HepG2 (cell line): ENCODE results near the gene RRAD. TPM values are rescaled to one million over a fixed set of nuclear protein-coding genes. Genes with fewer than 3 reads are reported as not detected.

Experiments
- IRF2 ChIP-seq: IDR thresholded peaks from 2 replicates; pipeline ENCODE4 v1.6.1; 2018; ENCODE audit warnings: missing genetic modification reagents, missing compliant biosample characterization
- NBN ChIP-seq: fragments of 450-650 bp; conservative IDR thresholded peaks from 2 replicates; pipeline ENCODE4 v1.6.1; 2017
- NR2F6 ChIP-seq, 2 experiments: IDR thresholded peaks; 2 replicates each; pipeline ENCODE4 v1.6.1; 2016; ENCODE audit warnings: antibody characterized with exemption in 1 of 2, mild to moderate bottlenecking in 1 of 2
- RXRB ChIP-seq: IDR thresholded peaks from 2 replicates; pipeline ENCODE4 v1.6.1; 2016; ENCODE audit warnings: borderline replicate concordance, missing genetic modification reagents, missing compliant biosample characterization
- SMAD9 ChIP-seq: sonication (generic); formaldehyde crosslinking; IDR thresholded peaks from 2 replicates; pipeline ENCODE4 v1.5.1; 2020; ENCODE audit warnings: mild to moderate bottlenecking, missing genetic modification reagents
- TRIM24 ChIP-seq: sonication (generic); formaldehyde crosslinking; IDR thresholded peaks from 2 replicates; pipeline ENCODE4 v1.8.0; 2022; ENCODE audit warnings: mild to moderate bottlenecking, missing genetic modification reagents
- ZBTB42 ChIP-seq: sonication (generic); formaldehyde crosslinking; IDR thresholded peaks from 2 replicates; pipeline ENCODE4 v1.5.0; 2020; ENCODE audit warnings: mild to moderate bottlenecking, missing genetic modification reagents
- ZSCAN21 ChIP-seq: sonication (generic); formaldehyde crosslinking; IDR thresholded peaks from 2 replicates; pipeline ENCODE4 v1.8.0; 2022; ENCODE audit warnings: mild to moderate bottlenecking, missing genetic modification reagents, moderate library complexity, borderline replicate concordance
- polyA plus RNA-seq, 8 experiments: library from polyadenylated mRNA; depleted of rRNA in 3 of 8; stranded (reverse) in 7 of 8; unstranded in 1 of 8; fragments of >200 nt; fragmentation: Illumina TruSeq in 4 of 8; extraction: Trizol in 4 of 8; gene quantifications; 2 replicates each; pipeline versions ENCODE4 v1.2.1 to v1.2.3, GENCODE V29; 2011 to 2016; ENCODE audit warnings: low read depth in 4 of 8, missing spikeins in 1 of 8, mixed read lengths in 1 of 8; ENCODE audit not compliant: insufficient read depth in 1 of 8
- total RNA-seq, 5 experiments: library from RNA; depleted of rRNA; stranded (reverse); fragments of >200 nt; fragmentation: Illumina TruSeq; extraction: Trizol; gene quantifications; 2 replicates each; pipeline ENCODE4 v1.2.3, GENCODE V29; 2016; ENCODE audit warnings: low read depth in 1 of 5
- TF ChIP-seq, protein P1 (sequence below): sonication (generic); formaldehyde crosslinking; IDR thresholded peaks from 2 replicates; pipeline ENCODE4 v1.8.1; 2023; ENCODE audit warnings: mild to moderate bottlenecking, missing genetic modification reagents, borderline replicate concordance
- TF ChIP-seq, protein P2 (sequence below): sonication (generic); formaldehyde crosslinking; IDR thresholded peaks from 2 replicates; pipeline ENCODE4 v1.5.0; 2020; ENCODE audit warnings: mild to moderate bottlenecking, missing genetic modification reagents, borderline replicate concordance
- TF ChIP-seq, protein P3 (sequence below): IDR thresholded peaks from 2 replicates; pipeline ENCODE4 v1.6.1; 2016; ENCODE audit warnings: low read depth, borderline replicate concordance
- TF ChIP-seq, protein P4 (sequence below): sonication (generic); formaldehyde crosslinking; IDR thresholded peaks from 2 replicates; pipeline ENCODE4 v1.4.0; 2020; ENCODE audit warnings: low read depth, mild to moderate bottlenecking, missing genetic modification reagents
- TF ChIP-seq, protein P5 (sequence below): sonication (generic); formaldehyde crosslinking; IDR thresholded peaks from 2 replicates; pipeline ENCODE4 v1.4.0; 2020; ENCODE audit warnings: missing genetic modification reagents
- TF ChIP-seq, protein P6 (sequence below): sonication (generic); formaldehyde crosslinking; IDR thresholded peaks from 2 replicates; pipeline ENCODE4 v1.9.0; 2021; ENCODE audit warnings: missing genetic modification reagents, mild to moderate bottlenecking, borderline replicate concordance

RRAD gene
- total and polyA plus RNA-seq, 2 of the 13 experiments (the other 11 are each of a cell fraction or from before 2014, with no cell fraction given) = 0.80 to 1.1 TPM

DNA sequence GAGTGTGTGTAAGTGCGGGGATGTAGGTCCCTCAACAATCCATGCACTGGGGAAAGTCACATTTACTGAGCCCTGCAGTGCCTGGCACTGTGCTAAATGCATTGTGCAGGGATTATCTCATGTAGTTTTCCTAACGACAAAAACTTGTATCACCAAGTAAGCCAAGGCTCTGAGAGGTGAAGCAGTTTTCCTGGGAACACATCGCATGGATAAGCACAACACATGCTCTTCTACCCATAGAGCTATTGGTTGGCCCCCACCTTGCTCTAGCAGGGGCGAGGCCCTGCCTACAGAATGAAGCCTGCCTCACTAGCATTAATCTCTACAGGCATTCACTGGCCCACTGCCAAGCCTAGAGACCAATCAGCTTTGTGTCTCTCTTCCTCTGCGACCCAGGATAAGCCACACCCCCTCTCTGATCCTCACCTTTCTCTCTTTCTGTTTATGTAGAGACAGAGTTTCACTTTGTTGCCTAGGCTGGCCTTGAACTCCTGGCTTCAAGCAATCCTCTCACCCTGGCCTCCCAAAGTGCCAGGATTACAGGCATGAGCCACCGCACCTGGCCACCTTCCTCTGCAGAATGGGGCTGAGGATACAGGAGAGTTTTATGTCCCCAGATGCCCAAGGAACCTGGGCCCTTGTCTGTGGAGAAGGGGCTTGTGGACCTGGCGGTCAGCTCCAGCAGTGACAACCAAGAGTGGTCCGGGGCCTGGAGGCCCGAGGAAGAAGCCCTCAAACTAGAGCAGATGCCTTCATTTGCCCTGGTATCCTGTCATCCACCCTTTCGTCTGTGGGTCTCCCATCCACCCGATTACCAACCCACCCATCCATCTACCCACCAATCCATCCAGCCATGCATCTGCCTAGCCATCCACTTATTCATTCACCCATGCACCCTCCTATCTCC is 19.4 kb downstream of the RRAD start (continued):
- TF ChIP-seq SMAD9 (no peak), ZBTB42 (CRISPR knock-in tag) (0 out of 2 replicates have a peak, but pooled peaks have one; percentile 43), ZSCAN21 (peak; percentile 32; the same call in 1 of the 2 replicates), NR2F6 (IDR thresholded peaks at IDR 0.05) (peak; percentile 86), NR2F6 (CRISPR knock-in tag; IDR thresholded peaks at IDR 0.05) (peak; percentile 95), IRF2 (CRISPR knock-in tag) (peak; percentile 84; the same call in 1 of the 2 replicates), RXRB (CRISPR knock-in tag) (peak; percentile 93), TRIM24 (CRISPR knock-in tag) (no peak), NBN (no peak)
- TF ChIP-seq, protein P1, sequence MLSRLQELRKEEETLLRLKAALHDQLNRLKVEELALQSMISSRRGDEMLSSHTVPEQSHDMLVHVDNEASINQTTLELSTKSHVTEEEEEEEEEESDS (CRISPR knock-in tag) = no peak
- TF ChIP-seq, protein P2, sequence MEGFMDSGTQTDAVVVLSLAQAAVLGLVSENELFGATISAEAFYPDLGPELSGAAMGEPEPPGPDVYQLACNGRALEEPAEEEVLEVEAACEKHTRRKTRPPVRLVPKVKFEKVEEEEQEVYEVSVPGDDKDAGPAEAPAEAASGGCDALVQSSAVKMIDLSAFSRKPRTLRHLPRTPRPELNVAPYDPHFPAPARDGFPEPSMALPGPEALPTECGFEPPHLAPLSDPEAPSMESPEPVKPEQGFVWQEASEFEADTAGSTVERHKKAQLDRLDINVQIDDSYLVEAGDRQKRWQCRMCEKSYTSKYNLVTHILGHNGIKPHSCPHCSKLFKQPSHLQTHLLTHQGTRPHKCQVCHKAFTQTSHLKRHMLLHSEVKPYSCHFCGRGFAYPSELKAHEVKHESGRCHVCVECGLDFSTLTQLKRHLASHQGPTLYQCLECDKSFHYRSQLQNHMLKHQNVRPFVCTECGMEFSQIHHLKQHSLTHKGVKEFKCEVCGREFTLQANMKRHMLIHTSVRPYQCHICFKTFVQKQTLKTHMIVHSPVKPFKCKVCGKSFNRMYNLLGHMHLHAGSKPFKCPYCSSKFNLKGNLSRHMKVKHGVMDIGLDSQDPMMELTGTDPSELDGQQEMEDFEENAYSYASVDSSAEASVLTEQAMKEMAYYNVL (CRISPR knock-in tag) = peak; percentile 84
- TF ChIP-seq, protein P3, sequence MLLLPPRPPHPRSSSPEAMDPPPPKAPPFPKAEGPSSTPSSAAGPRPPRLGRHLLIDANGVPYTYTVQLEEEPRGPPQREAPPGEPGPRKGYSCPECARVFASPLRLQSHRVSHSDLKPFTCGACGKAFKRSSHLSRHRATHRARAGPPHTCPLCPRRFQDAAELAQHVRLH (CRISPR knock-in tag) = peak; percentile 75; the same call in 1 of the 2 replicates
- TF ChIP-seq, protein P4, sequence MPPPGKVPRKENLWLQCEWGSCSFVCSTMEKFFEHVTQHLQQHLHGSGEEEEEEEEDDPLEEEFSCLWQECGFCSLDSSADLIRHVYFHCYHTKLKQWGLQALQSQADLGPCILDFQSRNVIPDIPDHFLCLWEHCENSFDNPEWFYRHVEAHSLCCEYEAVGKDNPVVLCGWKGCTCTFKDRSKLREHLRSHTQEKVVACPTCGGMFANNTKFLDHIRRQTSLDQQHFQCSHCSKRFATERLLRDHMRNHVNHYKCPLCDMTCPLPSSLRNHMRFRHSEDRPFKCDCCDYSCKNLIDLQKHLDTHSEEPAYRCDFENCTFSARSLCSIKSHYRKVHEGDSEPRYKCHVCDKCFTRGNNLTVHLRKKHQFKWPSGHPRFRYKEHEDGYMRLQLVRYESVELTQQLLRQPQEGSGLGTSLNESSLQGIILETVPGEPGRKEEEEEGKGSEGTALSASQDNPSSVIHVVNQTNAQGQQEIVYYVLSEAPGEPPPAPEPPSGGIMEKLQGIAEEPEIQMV (CRISPR knock-in tag) = peak; percentile 21; the same call in 1 of the 2 replicates
- TF ChIP-seq, protein P5, sequence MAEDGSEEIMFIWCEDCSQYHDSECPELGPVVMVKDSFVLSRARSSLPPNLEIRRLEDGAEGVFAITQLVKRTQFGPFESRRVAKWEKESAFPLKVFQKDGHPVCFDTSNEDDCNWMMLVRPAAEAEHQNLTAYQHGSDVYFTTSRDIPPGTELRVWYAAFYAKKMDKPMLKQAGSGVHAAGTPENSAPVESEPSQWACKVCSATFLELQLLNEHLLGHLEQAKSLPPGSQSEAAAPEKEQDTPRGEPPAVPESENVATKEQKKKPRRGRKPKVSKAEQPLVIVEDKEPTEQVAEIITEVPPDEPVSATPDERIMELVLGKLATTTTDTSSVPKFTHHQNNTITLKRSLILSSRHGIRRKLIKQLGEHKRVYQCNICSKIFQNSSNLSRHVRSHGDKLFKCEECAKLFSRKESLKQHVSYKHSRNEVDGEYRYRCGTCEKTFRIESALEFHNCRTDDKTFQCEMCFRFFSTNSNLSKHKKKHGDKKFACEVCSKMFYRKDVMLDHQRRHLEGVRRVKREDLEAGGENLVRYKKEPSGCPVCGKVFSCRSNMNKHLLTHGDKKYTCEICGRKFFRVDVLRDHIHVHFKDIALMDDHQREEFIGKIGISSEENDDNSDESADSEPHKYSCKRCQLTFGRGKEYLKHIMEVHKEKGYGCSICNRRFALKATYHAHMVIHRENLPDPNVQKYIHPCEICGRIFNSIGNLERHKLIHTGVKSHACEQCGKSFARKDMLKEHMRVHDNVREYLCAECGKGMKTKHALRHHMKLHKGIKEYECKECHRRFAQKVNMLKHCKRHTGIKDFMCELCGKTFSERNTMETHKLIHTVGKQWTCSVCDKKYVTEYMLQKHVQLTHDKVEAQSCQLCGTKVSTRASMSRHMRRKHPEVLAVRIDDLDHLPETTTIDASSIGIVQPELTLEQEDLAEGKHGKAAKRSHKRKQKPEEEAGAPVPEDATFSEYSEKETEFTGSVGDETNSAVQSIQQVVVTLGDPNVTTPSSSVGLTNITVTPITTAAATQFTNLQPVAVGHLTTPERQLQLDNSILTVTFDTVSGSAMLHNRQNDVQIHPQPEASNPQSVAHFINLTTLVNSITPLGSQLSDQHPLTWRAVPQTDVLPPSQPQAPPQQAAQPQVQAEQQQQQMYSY (CRISPR knock-in tag) = no peak; the same call in 1 of the 2 replicates
- TF ChIP-seq, protein P6, sequence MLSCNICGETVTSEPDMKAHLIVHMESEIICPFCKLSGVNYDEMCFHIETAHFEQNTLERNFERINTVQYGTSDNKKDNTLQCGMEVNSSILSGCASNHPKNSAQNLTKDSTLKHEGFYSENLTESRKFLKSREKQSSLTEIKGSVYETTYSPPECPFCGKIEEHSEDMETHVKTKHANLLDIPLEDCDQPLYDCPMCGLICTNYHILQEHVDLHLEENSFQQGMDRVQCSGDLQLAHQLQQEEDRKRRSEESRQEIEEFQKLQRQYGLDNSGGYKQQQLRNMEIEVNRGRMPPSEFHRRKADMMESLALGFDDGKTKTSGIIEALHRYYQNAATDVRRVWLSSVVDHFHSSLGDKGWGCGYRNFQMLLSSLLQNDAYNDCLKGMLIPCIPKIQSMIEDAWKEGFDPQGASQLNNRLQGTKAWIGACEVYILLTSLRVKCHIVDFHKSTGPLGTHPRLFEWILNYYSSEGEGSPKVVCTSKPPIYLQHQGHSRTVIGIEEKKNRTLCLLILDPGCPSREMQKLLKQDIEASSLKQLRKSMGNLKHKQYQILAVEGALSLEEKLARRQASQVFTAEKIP (CRISPR knock-in tag) = no peak
